Stimulated activated CD4-positive, alpha-beta T cell treated with anti-CD3 and anti-CD28 coated beads, Interleukin-2, amount 100 ng/mL, for 24 hours (primary cell): ENCODE results near the gene IARS1.

Experiments
- DNase-seq, 2 donors: peaks; one replicate each; pipeline ENCODE4 v3.0.0-alpha.2; 2020

The IARS1 gene

DNA sequence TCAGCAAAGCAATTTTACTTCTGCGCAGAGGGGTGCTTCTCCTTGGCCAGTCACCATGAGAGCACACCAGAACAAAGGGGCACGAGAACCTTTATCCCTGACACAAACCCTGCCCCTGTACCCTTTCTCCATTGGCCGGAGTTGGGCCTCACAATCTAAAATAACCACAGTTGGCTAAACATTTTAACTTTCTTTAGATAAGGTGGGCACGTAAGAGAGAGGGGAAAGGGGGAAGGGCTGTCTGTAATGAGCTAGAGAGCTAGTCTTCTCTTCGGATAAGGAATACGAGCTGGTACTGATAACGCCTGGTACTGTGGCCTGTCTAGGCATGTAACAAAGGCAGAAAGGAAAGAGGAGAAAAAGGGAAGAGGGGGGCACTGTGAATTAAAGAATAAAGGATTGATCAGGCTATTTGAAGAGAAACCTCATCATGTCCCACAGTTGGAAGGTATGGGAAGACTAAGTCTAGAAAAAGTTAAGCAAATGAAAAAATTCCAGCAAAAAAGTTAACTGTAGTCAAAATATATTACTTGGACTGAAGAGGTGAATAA, 1.8 kb upstream of the IARS1 start:
- DNase-seq = no peak

DNA sequence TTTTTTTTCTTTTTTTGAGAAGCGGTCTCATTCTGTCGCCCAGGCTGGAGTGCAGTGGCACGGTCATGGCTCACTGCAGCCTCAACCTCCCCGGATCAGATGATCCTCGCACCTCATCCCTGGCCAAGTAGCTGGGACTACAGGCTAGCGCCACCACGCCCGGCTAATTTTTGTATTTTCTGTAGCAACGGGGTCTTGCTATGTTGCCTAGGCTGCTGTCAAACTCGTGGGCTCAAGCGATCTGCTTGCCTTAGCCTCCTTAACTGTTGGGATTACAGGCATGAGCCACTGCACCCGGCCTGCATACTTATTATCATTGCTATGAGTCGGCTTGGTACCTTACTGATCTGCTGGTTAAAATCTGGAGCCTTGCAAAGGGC, 790 bp upstream of the IARS1 start:
- DNase-seq = peak in 1 of 2 donors; percentile 16

DNA sequence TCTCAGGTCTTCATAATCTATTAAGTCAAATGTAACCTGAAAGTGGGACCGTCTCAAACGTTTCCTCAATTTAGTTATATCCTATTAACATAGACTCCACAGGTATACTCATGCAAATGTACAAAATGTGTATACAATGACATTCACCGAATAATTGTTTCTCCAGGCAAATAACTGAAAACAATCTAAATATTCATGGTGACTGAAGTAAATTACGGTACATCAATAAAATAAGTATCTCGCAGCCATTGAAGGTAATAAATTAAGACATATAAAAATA, 482 bp downstream of the IARS1 start:
- no peak for DNase-seq

DNA sequence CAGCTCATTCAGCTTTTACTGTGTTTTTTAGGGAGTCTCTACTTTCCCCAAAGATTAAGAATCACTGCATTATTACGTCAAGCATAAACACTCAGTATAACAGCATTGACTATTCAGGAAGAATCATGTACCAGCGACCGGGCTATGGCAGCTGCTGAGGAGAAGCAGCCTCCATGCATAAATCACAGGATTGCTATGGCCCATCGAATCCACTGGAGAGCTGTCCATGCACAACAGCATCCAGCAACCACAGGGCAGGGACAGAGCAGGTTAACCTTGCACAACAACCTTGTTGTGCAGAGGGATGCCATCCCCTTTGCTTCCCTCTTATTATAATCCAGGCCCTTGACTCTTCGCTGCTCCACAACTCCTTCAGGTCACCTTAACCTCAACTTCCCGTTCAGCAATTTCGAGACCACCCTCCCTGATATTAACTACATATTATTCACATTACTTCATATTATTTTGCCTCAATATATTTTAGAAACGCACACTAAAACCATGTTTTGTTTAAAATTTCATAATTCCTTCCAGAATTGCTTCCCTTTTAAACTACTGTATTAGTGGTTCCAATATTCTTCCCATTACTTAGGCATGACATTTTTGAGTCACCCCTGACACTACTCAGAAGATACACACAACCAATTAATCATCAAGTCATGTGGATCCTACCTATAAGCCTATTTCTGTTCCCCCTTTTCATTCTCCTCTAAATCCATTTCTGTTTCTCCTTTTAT, 991 bp downstream of the IARS1 start:
- DNase-seq = no peak

DNA sequence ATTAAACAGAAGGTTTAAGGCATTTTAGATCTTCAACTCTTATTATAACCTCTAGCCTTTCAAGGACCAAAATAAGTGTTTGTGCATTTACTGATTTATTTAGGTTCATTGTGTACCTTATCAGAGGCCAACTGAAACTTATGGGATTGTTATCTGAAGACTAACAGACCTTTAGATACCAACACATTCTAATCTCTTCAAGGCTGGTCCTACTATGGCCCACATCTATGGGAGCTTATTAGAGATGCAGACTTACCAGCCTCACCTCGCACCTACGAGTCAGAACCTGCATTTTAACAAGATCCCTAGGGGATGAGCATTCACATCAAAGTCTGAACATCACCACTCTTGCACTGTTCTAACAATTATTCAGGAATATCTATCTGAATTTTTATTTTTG, 1.9 kb downstream of the IARS1 start:
- DNase-seq = no peak

DNA sequence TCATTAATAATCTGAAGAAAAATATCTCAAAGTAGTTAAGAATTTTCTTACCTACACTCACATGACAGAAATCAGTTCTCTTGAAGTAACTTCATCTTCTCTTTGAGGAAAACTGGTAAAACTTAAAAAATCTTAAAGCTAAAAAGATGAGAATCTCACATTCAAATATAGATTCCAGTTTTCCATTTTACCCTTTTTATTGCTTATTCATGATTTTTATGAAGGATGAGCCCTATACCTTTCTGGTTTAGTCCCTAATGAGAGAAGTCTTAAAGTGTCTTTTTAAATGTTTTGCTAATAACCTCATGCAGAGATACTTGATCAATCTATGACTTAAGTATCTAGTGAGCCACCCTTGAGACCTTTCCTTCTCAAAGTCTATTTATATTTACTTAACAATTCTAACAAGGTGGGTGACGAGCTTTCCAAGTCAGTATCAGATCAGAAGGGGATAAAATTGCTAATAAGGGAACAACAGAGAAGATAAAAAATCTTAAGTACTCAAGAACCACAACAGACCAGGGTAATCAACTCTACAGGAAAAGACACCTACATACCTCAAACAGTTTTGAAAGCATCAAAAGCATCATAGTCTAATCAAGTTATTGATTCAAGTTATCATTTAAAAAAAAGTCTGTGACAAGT, 2.6 kb downstream of the IARS1 start:
- DNase-seq = no peak

DNA sequence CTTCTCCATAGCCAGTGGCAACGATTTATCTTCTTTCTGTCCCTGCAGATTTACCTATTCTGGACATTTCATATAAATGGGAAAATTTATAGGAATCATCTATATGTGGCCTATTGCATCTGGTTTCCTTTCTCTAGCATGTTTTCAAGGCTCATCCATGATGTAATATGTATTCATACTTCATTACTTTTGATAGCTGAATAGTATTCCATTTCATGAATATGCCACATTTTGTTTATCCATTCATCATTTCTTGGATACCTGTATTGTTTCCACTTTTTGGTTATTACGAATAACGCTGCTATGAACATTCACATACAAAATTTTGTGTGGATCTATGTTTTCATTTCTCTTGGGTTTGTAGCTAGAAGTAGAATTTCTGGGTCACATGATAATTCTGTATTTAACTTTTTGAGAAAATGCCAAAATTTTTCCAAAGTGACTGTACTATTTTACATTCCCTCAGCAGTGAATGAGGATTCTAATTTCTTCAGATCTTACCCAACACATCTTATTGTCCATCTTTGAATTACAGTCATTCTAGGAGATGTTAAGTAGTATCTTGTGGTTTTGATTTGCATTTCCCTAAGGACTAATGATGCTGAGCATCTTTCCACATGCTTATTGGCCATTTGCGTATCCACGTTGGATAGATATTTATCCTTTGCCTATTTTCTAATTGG, 3.6 kb downstream of the IARS1 start:
- no peak for DNase-seq

DNA sequence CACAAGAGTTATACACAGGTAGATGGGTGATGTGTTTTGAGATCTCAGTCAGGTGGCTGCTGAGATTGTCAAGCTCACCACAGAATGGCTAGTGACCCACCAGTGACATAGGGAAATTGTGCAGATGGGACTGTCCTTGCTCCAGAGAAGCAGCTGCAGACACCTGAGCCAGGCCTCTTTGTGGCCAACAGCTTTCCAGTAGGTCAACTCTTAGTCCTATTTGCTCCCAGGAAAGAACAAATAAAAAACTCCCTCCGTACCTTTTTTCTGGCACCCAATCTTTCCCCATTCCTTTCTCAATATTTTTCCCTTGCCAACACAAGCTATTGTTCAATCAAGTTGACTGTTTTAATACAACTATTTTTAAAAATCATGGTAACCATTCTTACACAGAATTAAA, 14.2 kb downstream of the IARS1 start:
- DNase-seq = no peak

DNA sequence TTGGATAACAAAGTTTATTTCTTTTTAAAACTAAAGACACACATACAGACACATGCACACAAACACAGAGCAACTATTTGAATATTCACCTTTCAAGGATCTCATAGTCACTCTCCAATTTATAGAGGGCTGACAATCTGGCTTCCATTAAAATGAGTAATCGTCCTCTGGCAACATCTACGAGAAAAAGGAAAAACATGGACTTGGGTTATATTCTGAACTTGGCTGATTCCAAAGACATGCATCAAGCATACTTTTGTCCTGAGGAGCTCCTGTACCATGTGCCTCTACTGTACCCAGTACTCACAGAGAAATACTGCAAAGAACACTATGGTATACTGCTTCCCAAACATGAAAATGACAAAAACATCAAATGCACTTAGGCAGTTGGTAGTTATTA, 15.4 kb downstream of the IARS1 start:
- no peak for DNase-seq

DNA sequence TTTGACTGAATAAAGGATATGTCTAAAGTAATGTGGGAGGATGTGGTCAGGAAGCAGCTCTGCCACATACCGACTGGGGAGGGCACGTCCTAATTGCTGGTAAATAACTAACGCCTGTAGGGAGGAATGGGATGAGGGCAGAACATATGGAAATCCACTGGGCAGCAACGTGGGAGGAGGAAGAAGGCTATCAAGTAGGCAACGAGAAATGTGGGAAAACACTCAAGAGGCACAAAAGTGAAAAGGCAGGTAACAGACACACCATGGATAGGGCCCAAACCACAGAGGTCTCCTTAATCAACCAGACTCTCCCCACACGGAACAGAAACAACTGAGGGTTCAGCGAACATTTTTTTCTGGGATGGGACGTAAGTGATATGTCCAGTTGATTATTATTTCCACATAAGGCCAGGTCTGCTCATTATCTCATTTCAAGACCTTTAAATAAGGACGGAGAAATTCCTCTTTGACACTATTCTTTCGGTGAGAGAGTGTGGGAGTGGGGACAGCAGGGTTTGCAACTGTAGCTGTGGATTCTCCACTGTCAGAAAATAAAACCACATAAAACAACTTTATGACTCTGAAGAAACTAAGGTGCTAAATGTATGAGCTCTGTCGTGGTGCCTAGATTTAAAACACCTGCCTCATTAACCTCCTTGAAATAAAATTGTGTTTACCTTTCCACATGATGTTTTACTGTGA, 17.0 kb downstream of the IARS1 start:
- DNase-seq = no peak

DNA sequence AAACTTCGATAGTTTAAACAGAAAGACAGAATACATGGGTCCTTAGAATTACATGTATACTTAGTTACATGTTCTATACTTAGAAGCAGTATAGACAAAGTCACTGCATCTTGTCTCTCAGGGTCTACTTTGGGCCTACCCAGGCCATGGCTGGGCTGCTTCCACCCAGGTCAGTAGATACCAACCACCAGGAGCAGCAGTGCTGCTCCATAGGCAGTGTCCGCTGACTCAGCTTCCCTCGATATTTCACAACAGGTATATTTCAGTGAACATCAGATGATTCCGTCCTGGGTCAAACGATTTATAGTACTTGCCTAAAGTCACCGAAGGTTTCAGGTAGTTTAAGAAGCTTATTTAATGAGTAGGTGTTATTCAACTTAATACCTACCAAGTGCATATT, 18.0 kb downstream of the IARS1 start:
- no peak for DNase-seq

DNA sequence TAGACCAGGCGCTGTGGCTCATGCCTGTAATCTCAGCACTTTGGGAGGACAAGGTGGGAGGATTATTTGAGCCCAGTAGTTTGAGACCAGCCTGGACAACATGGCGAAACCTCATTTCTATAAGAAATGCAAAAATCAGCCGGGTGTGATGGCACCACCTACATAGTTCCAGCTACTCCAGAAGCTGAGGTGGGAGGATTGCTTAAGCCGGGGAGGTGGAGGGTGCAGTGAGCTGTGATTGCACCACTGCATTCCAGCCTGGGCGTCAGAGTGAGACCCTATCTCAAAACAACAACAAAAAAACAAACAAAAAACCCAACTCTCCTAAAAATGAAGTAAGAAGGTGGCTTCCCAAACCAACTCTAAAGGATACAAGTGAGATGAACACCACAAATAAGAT, 23.0 kb downstream of the IARS1 start:
- DNase-seq = no peak

DNA sequence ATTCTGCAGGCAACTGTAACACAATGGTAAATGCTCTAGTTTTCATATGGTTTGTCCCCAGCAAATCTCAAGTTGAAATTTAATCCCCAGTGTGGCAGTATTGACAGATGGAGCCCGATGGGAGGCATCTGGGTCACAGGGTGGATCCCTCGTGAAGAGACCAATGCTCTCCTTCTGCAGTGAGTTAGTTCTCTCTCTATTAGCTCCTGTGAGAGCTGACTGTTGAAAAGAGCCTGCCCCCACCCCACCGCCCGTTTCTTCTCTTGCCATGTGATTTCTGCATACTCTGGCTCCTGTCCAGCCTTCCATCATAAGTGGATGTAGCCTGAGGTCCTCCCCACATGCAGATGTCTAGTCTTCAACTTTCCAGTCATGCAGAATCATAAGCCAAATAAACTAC, 27.0 kb downstream of the IARS1 start:
- DNase-seq = no peak

DNA sequence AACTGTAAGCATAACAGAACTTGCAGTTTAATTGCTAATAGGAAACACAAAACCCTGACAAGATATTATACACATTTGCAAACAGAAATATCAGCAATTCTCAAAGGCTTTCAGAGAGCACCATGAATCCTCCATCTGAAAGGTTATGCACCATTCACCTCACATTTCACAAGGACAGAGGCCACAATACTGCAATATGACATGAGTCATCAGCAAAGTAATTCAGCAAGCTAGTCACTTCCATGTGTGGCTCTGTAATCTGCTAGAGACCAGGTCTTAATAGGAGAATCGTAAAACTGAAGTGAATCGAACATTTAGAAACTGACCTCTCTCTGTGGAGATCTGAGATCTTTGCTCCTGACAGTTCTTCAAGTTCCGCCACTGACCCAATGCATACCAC, 28.3 kb downstream of the IARS1 start:
- no peak for DNase-seq

DNA sequence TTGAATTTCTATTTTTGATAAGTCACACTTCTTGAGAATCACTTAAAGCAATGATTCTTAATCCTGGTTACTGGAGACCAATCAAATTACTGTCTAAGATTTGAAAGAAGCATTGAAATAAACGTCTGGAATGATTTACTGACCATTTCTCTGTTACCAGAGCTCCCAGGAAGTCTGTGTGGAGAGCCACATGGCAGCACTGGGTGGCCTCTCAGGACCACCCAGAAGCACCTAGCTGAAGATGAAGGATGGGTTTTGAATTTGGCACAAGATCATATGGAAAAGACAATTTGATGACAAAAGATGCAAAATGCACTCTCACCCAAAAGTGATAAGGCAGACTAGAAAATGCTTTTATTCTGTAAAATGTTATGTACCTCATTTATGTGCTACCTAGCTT, 30.4 kb downstream of the IARS1 start:
- no peak for DNase-seq

DNA sequence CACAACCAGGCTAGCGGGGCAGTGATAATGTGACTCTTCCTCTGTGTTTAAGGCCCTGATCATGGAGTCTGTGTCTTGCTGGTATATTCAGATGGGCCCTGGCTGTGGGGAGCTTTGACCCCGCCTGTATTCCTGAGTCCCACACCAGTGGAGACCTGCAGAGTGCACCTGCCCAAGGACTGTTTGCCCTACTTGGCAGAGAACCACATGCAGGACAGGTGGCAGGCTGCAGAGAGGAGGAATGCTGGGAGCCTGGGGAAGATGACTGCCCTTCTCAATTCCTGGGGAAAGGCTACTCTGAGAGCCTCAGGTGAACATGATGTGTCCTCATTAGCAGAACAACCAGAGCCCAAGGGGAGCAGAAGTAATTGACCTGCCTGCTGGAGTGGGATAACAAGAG, 36.2 kb downstream of the IARS1 start:
- DNase-seq = no peak

DNA sequence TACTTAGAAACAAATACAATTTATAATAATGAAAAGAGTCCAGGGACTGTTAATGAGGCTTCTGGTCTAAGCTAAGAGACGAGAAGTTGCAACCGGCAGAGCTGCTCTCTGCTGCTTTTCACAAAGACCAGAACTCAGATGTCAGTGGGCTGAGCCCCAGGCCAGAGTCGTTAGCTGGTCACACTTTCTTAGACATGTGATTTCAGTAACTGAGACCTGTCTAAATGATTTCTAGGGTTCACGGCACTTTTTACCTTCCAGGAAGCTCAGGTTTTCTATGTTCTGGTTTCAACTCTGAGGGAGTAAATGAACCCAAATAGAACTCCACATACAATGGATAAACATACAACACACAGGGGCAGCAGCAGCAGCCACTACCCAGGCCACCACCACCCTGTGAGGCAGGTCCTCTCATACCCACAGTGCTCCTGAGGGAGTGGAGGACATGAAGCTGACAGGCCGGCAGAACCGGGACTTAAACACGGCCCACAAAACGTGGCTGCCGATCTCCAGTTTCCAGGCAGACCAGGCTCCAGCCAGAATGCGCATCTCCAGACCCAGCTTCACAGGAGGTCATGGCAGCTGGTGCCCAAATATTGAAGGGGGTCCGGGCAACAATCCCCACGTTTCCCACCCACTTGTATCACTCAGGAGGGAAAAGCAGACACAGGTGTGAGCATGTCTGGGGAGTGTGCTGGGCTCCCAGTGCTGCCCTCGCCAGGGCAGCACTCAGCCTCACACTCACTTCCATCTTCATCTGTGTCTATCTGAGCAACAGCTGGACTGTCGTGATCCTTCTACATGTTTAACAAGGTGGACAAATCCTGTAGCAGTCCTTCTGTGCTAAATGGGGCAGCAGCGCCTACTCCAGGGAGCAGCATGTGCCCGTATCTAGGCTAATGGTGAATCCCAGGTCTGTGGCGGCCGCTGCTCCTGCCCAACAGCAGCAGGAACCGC, 38.8 kb downstream of the IARS1 start:
- no peak for DNase-seq

DNA sequence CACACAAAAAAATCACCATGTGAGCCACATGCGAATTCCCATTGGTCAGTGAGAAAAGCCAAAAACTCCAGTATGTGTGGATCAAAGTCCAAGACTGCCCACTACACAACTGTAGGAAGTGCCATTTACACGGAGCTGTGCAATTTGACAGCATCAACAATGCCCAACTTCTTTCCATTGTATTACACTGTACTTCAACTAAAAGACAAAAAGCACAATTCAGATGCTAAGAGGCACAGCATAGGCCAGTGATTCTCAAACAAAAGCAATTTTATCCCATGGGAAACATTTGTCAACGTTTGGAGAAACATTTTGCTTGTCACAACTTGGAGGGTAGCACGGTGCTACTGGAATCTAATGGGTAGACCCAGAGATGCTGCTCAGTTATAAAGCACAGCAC, 39.8 kb downstream of the IARS1 start:
- no peak for DNase-seq

DNA sequence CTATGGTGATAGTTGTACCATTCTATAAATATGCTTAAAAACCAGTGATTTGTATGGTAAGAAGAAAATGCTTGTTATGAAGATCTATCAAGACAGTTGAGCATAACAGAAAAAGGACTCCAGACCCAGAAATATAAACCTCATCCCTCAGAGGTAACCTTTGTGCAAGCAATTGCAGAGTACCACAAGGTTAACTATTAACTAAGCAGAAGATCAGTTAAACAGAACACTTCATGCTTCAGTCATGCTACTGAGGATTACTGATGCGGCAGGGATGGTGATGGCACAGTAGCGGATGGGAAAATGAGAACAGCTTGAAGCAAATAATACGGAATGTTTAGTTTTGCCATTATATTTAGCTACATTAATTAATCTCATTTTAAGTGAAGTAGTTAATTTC, 45.5 kb downstream of the IARS1 start:
- DNase-seq = no peak

DNA sequence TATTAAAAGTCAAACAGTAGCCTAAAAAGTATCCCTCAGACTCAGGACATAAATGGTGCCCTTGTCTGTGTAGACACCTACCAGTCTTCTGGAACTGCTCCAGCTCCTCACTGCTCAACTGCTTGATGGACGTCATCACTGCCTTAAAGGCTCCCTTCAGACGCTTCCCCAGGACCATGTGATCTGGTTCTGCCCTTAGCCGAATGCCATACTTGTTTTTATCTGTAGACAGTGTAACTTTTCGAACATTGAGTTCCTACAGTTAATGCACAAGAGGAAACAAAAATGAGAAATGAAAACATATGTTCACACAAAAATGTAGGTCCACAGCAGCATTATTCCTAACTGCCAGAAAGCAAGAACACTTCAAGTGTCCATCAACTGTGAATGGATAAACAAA, 46.2 kb downstream of the IARS1 start:
- no peak for DNase-seq

DNA sequence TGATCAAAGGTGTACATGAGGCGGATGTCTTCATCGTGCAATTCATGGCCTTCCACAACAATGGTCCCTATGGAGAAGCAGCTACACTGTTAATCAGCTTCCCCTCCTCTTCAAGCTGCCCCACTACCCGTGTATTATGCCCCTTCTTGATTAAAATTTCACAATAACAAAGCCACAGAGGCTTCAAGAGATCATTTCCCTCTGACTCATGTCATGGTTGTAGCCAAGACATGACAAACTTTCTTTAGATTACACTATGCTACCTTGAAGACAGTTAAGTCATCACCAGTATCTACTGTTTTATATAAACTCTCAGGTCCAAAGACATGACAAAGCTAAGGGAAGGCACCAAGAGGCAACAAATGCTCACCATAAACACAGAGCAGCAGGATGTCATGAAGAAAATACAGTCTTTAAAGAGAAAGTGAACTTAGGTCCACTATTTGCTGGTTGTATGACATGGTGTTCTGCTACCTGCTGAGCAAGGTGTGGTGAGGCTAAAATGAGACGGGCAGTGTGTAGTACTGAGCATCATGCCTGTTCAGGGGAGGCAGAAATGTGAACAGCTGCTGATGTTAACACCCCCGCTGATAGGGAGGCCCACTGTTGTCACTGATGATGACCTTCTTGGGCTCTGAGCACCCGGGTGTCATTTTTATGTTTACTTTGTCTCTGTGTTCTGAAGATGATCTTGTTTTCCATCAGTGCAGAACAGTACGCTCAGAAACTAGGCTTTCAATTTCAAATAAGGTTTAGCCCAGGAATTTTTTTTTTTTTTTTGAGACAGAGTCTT, 48.3 kb downstream of the IARS1 start:
- no peak for DNase-seq
